Peyer's patch (tissue), 4 donors: ENCODE results near the gene ETS2. TPM values are rescaled to one million over a fixed set of nuclear protein-coding genes. Genes with fewer than 3 reads are reported as not detected.

Experiments used
- DNase-seq, 3 donors: peaks; one replicate each; pipeline ENCODE4 v3.0.0-alpha.2; 2017 to 2019
- H3K27ac ChIP-seq, 4 donors: fragments of 200-600 bp; sonication (generic); one replicate each; pipeline ENCODE4 v1.5.1; 2016 to 2019
- H3K27me3 ChIP-seq, 2 donors: fragments of 200-600 bp; sonication (generic); one replicate each; pipeline ENCODE4 v1.5.1; 2019
- H3K36me3 ChIP-seq, 3 donors: fragments of 200-600 bp; sonication (generic); one replicate each; pipeline ENCODE4 v1.5.1; 2016 to 2019
- H3K4me1 ChIP-seq, 4 donors: fragments of 200-600 bp; sonication (generic); one replicate each; pipeline ENCODE4 v1.5.1; 2016 to 2019
- H3K4me3 ChIP-seq, 4 donors: fragments of 200-600 bp; sonication (generic); 1 replicate in 3 of 4; 2 replicates in 1 of 4; pipeline ENCODE4 v1.5.1; 2016 to 2019; ENCODE audit warnings: mild to moderate bottlenecking in 1 of 4
- H3K9me3 ChIP-seq, 4 donors: fragments of 200-600 bp; sonication (generic); one replicate each; pipeline ENCODE4 v1.5.1; 2016 to 2019; ENCODE audit warnings: mild to moderate bottlenecking in 1 of 4
- CTCF ChIP-seq, 6 experiments: fragments of 450-650 bp in 4 of 6; fragments of 200-600 bp in 2 of 6; sonication (generic) in 1 of 6; IDR thresholded peaks; one replicate each; pipeline ENCODE4 v1.5.1; 2017 to 2019; ENCODE audit warnings: antibody characterized with exemption in 6 of 6, mild to moderate bottlenecking in 3 of 6, moderate library complexity in 1 of 6
- POLR2A ChIP-seq, 2 donors: fragments of 450-650 bp; IDR thresholded peaks; one replicate each; pipeline ENCODE4 v1.5.1; 2017; ENCODE audit warnings: antibody characterized with exemption in 2 of 2, mild to moderate bottlenecking in 2 of 2, moderate library complexity in 2 of 2
- total RNA-seq, 4 donors: library from RNA; depleted of rRNA; stranded (reverse); fragments of >200 nt; gene quantifications; one replicate each; pipeline ENCODE4 v1.1.0, GENCODE V29; 2016

Gene ETS2
- total RNA-seq, 4 donors from 2014 or later: 127 to 186 (median 147) TPM

DNA sequence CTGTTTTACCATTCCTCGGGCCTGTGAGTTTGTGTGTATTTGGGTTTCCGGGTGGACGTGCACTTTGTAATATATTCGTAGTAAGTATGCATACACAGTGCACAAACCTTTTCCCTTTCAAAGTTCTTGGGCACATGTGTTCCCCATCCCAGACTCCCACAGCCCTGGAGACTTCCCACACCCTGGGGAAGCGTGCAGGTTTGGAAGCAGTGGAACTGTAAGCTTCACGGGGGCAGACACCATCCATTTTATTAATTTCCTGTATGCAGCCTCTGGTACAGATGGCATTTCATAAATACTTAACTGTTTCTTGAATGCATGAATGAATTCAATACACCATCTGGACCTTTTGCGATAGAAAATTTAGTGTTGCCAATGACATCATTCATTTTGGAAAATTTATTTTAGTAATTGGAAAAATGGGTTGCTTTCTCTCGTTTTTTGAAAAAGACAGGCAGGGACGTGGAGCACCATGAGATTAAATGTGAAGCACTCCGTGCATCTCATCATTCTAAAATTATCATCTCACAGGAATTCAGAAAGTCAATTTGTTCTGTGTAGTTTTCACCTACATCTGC, 10.8 kb downstream of the ETS2 start:
- no peak overlapping the region for H3K4me3 ChIP-seq
- H3K9me3 ChIP-seq: no peaks in the 10 kb centered on the region
- H3K27me3 ChIP-seq: no peaks in the 10 kb centered on the region
- peaks cover 0 to 82% (median 3%) of the 10 kb centered on the region in 4 donors for H3K4me1 ChIP-seq
- peaks cover 0 to 95% (median 3%) of the 10 kb centered on the region in 3 donors for H3K36me3 ChIP-seq
- TF ChIP-seq CTCF (IDR thresholded peaks at IDR 0.05): no peak
- no peak for TF ChIP-seq POLR2A (IDR thresholded peaks at IDR 0.05)
- no peak for DNase-seq
- peak overlapping the region in 3 of 4 donors; percentile 34 to 83 (median 82) for H3K27ac ChIP-seq

DNA sequence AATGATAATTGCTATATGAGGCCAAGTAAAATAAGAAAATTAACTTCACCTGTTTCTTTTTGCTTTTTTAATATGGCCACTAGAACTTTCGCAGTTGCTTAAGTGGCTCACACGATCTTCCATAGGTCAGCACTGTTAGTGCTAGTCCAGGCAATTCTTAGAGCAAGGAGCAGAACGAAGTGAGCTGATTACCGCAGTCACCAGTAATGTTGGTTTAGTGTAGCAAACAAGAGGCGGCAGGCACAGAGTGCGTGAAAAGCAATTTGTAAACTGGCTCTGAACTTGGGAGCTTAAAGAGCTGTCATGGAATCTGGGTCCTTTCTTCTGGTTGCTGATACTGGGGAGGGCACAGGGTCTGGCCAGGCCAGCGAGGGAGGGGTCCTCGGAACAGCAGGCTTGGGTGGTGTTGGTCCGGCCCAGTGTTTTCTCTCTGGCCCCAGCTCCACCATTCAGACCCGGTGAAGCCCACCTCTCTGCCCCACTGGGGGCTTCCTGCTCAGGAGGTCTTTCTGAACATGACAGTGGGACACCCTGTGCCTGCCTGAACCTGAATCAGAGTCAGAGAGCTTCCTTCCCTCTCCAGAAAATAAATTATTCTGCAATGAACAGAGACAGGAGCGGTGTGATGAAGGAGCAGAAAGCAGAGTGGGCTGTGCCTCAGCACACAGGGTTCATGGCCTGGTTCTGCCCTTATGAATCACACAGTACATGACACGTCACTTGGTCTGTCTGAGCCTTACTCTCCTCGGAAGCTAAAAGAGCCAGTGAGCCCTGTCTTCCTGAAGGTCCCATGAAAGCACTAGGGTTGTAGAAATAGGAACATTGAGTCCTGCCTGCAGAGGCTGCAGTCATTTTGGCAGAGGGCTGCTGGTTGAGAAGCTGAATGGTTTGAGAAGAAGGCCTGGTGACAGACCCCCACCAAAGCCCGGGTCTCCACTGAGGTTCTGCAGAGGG, 11.9 kb downstream of the ETS2 start:
- no peak overlapping the region for H3K4me3 ChIP-seq
- peak overlapping the region in 3 of 4 donors; percentile 64 to 83 (median 82) for H3K27ac ChIP-seq
- H3K36me3 ChIP-seq: peaks cover 0 to 97% (median 3%) of the 10 kb centered on the region in 3 donors
- TF ChIP-seq CTCF (IDR thresholded peaks at IDR 0.05) (no peak), POLR2A (IDR thresholded peaks at IDR 0.05) (peak in 1 of 2 donors; percentile 60)
- H3K4me1 ChIP-seq: peaks cover 0 to 87% (median 3%) of the 10 kb centered on the region in 4 donors
- peak in 1 of 3 donors; percentile 75 for DNase-seq
- H3K27me3 ChIP-seq: no peaks in the 10 kb centered on the region
- H3K9me3 ChIP-seq: no peaks in the 10 kb centered on the region

- peaks cover 0 to 85% (median 3%) of the 10 kb centered on the region in 4 donors for H3K4me1 ChIP-seq
- no peaks in the 10 kb centered on the region for H3K9me3 ChIP-seq
- peak overlapping the region in 3 of 4 donors; percentile 64 to 83 (median 82) for H3K27ac ChIP-seq
- H3K4me3 ChIP-seq: no peak overlapping the region
- no peak for DNase-seq
- no peak for TF ChIP-seq CTCF (IDR thresholded peaks at IDR 0.05)
- no peak for TF ChIP-seq POLR2A (IDR thresholded peaks at IDR 0.05)
- H3K36me3 ChIP-seq: peaks cover 0 to 97% (median 4%) of the 10 kb centered on the region in 3 donors
- H3K27me3 ChIP-seq: no peaks in the 10 kb centered on the region
Measured at GRCh38 chr21:38818325-38818723, 12.6 kb downstream of the ETS2 start.

- Histone ChIP-seq H3K36me3 (peaks cover 0 to 97% (median 8%) of the 10 kb centered on the region in 3 donors), H3K4me3 (no peak overlapping the region), H3K27ac (peak overlapping the region in 3 of 4 donors; percentile 53 to 83 (median 82)), H3K27me3 (no peaks in the 10 kb centered on the region), H3K4me1 (peaks cover 0 to 83% (median 5%) of the 10 kb centered on the region in 4 donors), H3K9me3 (no peaks in the 10 kb centered on the region)
- no peak for DNase-seq
- TF ChIP-seq POLR2A (IDR thresholded peaks at IDR 0.05): no peak
- no peak for TF ChIP-seq CTCF (IDR thresholded peaks at IDR 0.05)
Measured at GRCh38 chr21:38819051-38819718, 13.5 kb downstream of the ETS2 start.

DNA sequence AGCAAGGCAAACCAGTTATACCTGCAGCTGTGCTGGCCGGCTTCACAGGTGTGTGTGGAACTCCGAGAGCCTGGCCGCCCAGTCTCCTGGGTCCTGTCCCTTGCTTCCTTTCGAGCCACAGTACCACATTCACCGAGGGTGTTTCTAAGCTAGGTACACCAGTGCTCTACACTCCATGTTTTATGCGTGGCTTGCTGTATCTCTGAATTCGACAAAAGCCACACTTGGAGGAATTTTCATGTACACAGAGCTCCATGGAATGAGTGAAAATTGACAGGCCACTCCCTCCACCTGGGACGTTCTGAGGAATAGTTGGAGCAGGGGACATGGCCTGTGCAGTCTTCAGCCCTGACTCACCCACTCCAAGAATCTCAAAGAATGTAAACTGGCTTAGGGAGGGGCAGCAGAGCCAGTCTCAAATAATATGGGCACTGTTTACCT, 14.0 kb downstream of the ETS2 start:
- no peak overlapping the region for H3K4me3 ChIP-seq
- H3K9me3 ChIP-seq: no peaks in the 10 kb centered on the region
- no peaks in the 10 kb centered on the region for H3K27me3 ChIP-seq
- TF ChIP-seq CTCF (IDR thresholded peaks at IDR 0.05) (no peak), POLR2A (IDR thresholded peaks at IDR 0.05) (peak in 1 of 2 donors; percentile 27)
- DNase-seq: no peak
- peaks cover 0 to 92% (median 8%) of the 10 kb centered on the region in 3 donors for H3K36me3 ChIP-seq
- H3K27ac ChIP-seq: peak overlapping the region in 3 of 4 donors; percentile 53 to 83 (median 82)
- peaks cover 0 to 78% (median 9%) of the 10 kb centered on the region in 4 donors for H3K4me1 ChIP-seq
